Stimulated activated CD4-positive, alpha-beta T cell treated with anti-CD3 and anti-CD28 coated beads, Interleukin-4, amount 100 ng/mL, for 48 hours (primary cell): ENCODE results near the gene MDC1.

Experiments
- DNase-seq, 2 donors: peaks; one replicate each; pipeline ENCODE4 v3.0.0-alpha.2; 2020; ENCODE audit warnings: low read depth in 2 of 2

MDC1 gene

DNA sequence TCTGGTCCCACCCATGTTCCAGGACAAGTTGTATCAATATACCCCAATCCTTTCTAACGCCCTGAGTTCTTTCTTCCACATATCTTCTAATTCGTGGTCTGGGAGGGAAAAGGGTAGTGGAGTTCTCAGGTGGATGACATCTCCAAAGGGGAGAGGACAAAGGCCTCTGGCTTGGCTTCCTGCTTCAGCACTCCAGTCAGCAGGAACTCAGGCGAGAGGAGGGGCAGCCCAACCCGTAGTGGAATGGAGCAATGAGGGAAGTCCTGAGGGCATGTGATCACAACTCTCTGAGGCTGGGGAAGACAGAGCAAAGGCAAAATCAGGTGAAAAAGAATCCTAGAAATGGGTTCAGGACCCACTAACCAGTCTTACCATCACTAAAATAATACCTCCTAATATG is 16.7 kb downstream of the MDC1 start:
- DNase-seq = no peak

DNA sequence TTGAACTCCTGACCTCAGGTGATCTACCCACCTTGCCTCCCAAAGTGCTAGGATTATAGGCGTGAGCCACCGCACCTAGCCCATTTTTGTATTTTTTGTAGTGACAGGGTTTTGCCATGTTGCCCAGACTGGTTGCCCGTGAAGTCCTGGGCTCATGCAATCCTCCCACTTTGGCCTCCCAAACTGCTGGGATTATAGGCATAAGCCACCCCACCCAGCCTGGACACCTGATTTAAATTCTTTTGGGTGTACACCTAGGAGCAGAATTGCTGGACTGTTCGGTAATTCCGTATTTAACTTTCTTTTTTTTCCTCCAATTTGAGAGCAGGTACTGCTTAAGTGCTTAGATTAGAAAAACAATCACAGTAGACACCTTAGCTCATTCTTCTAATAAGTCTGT is 20.6 kb downstream of the MDC1 start:
- DNase-seq = no peak

DNA sequence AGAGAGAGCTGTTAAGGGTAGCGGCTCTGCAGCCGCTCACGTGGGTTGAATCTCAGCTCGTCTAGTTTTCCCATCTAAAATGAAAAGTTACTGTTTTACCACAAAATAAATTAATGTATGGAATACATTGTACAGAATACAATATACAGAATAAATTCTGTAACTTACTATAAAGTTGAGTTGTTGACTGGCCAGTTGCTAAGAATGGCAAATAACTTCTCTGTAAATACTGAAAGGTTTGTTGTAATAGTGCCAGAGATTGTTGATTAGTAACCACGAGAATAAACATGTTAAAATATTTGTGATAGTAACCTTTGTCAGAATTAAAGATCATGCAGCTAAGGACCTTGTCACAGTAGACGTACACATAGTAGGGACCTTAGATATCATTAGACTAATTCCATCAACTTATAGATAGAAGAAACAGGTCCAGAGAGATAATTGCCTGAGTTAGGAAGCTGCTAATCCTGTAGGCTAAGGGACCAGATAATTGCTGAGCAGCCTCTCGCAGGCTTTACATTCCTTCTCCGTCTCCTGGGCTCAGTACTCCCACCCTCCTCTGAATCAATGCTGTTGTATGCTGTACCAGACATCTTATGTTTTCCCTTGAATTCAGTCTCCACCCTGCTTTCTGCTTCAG is 25.8 kb downstream of the MDC1 start:
- no peak for DNase-seq

DNA sequence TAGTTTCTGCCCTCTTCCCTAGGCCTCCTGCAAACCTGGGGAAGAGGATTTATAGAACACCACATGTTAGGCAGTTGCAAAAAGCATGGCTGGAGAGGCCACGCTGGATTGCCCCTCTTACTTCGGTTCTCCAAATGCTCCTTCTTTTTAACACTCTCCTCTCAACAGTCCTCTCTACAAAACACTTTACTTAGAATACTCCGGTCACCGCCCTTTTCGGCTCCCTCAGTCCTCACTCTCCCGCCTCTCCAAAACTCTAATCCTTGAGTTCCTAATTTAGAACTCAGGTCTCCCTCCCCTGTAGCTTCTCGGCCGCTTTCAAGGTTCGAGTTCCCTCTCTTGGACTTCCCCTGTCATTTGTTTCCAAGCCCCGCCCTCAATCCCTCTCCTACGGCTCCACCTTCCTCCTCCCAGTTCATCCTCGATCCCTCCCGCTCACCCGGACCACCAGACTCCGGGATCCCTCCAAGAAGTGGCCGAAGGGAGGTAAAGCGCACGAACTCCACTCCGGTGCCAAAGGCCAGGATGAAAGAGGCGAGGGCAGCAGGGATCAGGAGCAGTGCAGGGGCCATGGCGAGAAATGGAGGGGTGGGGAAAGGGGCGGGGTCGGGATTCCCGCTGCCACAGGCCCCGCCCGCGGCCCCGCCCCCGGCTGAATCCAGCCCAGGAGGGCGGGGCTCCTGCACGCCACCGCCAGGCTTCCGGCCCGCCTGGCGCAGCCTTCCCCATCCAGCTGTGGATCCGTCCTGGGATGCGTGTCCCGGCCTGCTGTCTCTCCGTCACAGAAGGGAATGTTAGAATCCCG is 26.5 kb downstream of the MDC1 start, which contains the start of gene NRM:
Gene NRM, minus strand, starts transcription at position 582 of the 805 bp plus-strand sequence. Its CDS starts 10 bp downstream, at position 572.
- DNase-seq = peak; percentile 78 to 79

DNA sequence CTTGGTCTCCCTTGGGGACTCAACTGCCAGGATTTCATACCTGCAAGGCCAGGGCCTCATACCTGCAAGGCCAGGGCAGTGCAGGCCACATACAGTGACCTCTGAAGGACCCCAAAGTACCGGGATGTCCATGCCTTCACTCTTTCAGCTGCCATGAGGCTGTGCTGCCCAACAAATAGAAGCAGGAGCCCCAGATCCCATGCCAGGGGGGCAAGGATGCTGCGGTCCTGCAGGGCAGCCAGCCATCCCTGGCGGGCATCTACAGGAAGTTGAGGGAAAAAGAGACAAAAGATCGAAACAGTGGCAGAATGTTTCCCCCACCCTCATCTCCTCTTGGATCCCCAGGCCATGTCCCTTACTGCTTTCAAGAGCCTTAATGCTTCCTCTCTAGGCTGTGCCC is 27.1 kb downstream of the MDC1 start:
- DNase-seq = no peak

GRCh38 chr6:30689022-30689865 is 27.8 kb downstream of the MDC1 start:
- DNase-seq = no peak

- DNase-seq = no peak
These were observed 28.5 kb downstream of the MDC1 start for GRCh38 chr6:30688569-30688968.

GRCh38 chr6:30687659-30688431 is 29.2 kb downstream of the MDC1 start:
- no peak for DNase-seq

DNA sequence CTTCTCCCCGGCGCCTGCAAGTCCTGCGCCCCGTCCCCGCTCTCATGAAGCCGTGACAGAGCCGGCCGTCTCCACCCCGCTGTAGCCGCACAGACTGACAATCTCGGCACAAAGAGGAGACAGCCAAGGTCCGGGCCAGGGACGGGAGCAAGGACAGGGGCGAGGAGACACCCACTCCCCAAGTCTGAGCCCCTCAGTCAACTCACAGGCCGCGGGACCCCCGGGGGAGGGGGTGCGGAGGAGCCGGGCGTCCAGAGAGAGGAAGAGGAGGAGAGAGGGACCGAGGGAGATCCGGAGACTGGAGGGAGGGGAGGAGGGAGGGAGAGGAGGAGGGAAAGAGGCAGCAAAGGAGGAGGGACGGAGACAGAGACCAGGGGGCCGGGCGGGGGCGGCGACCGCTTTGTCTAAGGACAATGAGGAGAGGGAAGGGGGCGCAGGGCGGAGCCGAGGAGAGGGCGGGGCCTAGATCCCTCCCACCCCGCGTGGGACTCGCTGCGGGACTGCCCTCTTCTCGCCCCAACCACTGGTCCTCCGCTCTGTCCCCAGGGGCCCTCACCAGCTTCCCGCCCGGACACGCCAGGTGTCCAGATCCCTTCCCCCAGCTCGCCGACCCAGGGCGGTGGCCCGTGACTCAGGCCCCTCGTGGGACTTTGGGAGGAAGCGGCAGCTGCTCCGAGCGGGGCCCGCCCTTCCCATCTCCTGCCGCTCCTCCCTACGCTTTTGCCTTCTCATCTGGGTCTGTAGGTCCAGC is 30.0 kb downstream of the MDC1 start:
- peak; percentile 82 to 90 for DNase-seq

- peak; percentile 79 to 86 for DNase-seq
These were observed 30.8 kb downstream of the MDC1 start, which contains the start of gene PPP1R18 for GRCh38 chr6:30686009-30686907. TSS of gene PPP1R18 (minus strand) at chr6:30686645. CDS start at chr6:30686018, 627 bp downstream.

GRCh38 chr6:30685157-30686008 is 31.7 kb downstream of the MDC1 start:
- no peak for DNase-seq

- peak in 1 of 2 donors; percentile 48 for DNase-seq
These were observed 32.5 kb downstream of the MDC1 start for GRCh38 chr6:30684386-30685156.

- DNase-seq = no peak
These were observed 33.1 kb downstream of the MDC1 start for GRCh38 chr6:30683980-30684338.

- DNase-seq = no peak
These were observed 33.7 kb downstream of the MDC1 start for GRCh38 chr6:30683183-30683979.

DNA sequence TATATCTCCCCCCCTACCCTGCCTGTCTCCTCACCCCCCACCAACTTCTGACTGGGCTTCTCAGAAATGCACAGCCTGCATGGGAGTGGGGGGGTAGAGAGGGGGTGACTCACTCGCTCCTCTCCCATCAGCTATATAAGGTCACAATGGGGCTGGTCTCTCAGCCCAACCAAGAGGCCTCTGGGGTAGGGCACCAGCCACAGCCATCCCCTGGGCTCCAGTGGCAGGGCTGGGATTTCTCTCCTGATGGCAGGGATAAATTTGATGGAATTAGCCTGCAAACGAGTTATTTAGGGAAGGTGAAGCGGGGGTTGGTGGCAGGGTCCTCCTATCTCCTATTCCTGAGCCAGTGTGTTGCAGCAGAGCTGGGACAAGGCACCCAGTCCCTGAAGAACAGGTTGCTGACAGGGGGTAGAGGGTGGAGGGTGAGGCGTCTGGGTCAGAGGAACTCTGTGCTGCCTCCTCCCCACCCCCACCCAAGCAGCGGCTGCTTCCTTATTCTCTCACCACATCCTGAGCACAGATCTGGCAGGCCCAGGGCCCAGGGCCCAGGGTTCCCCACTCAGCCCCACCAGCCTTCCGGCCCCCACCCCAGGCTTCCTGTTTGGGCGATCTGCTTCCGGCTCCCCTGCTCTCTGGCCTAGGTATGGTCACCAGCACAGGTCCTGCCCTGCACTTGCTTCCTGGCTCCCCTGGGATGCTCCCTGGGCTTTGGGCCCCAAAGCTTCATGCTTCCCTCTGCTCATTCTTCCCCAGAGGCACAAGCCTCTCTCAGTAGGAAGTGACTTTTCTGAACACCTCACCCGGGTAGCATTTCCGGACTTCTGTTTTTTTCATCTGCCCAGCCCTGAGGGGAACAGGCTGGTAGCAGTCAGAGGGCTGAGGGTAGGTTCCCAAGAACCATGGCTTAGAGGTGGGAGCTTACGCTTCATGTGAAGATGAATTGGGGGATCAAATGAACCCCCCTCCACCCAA is 34.7 kb downstream of the MDC1 start:
- peak; percentile 75 to 80 for DNase-seq

- DNase-seq = no peak
These were observed 35.3 kb downstream of the MDC1 start for GRCh38 chr6:30681766-30682142.
